HG03469 (cell line): Measurements from ENCODE around the gene CSHL1.
"Not testable (repeated sequence)": the region's sequence is repeated elsewhere in the genome, so short reads cannot be mapped to it uniquely, and the experiment has no call there.

Experiments
- ATAC-seq: cut with Tn5 transposase; IDR thresholded peaks from one replicate; pipeline ENCODE4 v1.9.1; 2021; ENCODE audit warnings: mild to moderate bottlenecking, moderate library complexity, moderate number of reproducible peaks; ENCODE audit not compliant: unreplicated experiment

The CSHL1 gene

GRCh38 chr17:63920050-63920449 lies 9.0 kb upstream of the CSHL1 start:
- not testable (repeated sequence) for ATAC-seq

GRCh38 chr17:63919311-63919723 lies 8.3 kb upstream of the CSHL1 start:
- no peak for ATAC-seq

- ATAC-seq = not testable (repeated sequence)
Observed at GRCh38 chr17:63918789-63919305, 7.8 kb upstream of the CSHL1 start, which contains the start of gene GH1. Gene GH1 (minus strand): TSS chr17:63918839. CDS start chr17:63918776, 63 bp downstream.

GRCh38 chr17:63918305-63918704 lies 7.2 kb upstream of the CSHL1 start:
- ATAC-seq = no peak

- ATAC-seq = no peak
Observed at GRCh38 chr17:63917646-63918045, 6.6 kb upstream of the CSHL1 start.

GRCh38 chr17:63917206-63917605 lies 6.1 kb upstream of the CSHL1 start:
- not testable (repeated sequence) for ATAC-seq

GRCh38 chr17:63916566-63917185 lies 5.6 kb upstream of the CSHL1 start:
- no peak for ATAC-seq

GRCh38 chr17:63915753-63916152 lies 4.7 kb upstream of the CSHL1 start:
- not testable (repeated sequence) for ATAC-seq

- ATAC-seq = no peak
Observed at GRCh38 chr17:63914471-63914870, 3.4 kb upstream of the CSHL1 start.

- ATAC-seq = no peak
Observed at GRCh38 chr17:63911657-63912100, 621 bp upstream of the CSHL1 start.

- ATAC-seq = no peak
Observed at GRCh38 chr17:63910096-63910495, 962 bp downstream of the CSHL1 start.

- not testable (repeated sequence) for ATAC-seq
Observed at GRCh38 chr17:63909586-63909985, 1.5 kb downstream of the CSHL1 start.

- not testable (repeated sequence) for ATAC-seq
Observed at GRCh38 chr17:63907161-63907778, 3.8 kb downstream of the CSHL1 start.

- ATAC-seq = not testable (repeated sequence)
Observed at GRCh38 chr17:63904796-63905195, 6.3 kb downstream of the CSHL1 start.

- ATAC-seq = not testable (repeated sequence)
Observed at GRCh38 chr17:63903787-63904201, 7.3 kb downstream of the CSHL1 start.

- not testable (repeated sequence) for ATAC-seq
Observed at GRCh38 chr17:63901971-63902370, 9.1 kb downstream of the CSHL1 start.

- not testable (repeated sequence) for ATAC-seq
Observed at GRCh38 chr17:63898899-63899798, 11.9 kb downstream of the CSHL1 start.

GRCh38 chr17:63896524-63897354 lies 14.3 kb downstream of the CSHL1 start, which contains the start of gene CSH1:
Gene CSH1 (minus strand): TSS chr17:63896574. CDS start chr17:63896511, 63 bp downstream.
- not testable (repeated sequence) for ATAC-seq

GRCh38 chr17:63894821-63895220 lies 16.2 kb downstream of the CSHL1 start:
- ATAC-seq = not testable (repeated sequence)

- not testable (repeated sequence) for ATAC-seq
Observed at GRCh38 chr17:63894021-63894420, 17.0 kb downstream of the CSHL1 start.
